Activated B cell treated with CpG ODN at 0.5 μM for 24 hours (primary cell): ENCODE measurements around the gene SHC1. TPM values are rescaled to one million over a fixed set of nuclear protein-coding genes. Genes with fewer than 3 reads are reported as not detected.
A peak's percentile ranks its signal among the peaks of the same experiment; 100 is the strongest.

Experiments
- ATAC-seq: fragments of 200-7000 bp; cut with Tn5 transposase; one replicate; pipeline ENCODE4 v1.10.0; 2021; ENCODE audit warnings: low read depth, mild to moderate bottlenecking, moderate library complexity
- CTCF ChIA-PET: fragments of 350-600 bp; sonication (Branson Sonifier 250); formaldehyde crosslinking; loops from one replicate; lab custom pipeline; 2021; ENCODE audit warnings: antibody characterized with exemption; lab: Charles Lee
- POLR2A ChIA-PET: fragments of 350-600 bp; sonication (Branson Sonifier 250); formaldehyde crosslinking; loops from one replicate; lab custom pipeline; 2021; ENCODE audit warnings: antibody characterized with exemption; lab: Charles Lee
- DNase-seq: peaks from one replicate; pipeline ENCODE4 v3.0.0; 2022
- H3K27ac Mint-ChIP-seq: one replicate; pipeline ENCODE4 v1.8.0; 2020; ENCODE audit warnings: mixed read lengths
- H3K27me3 Mint-ChIP-seq: one replicate; pipeline ENCODE4 v1.8.0; 2021; ENCODE audit warnings: mixed read lengths
- H3K36me3 Mint-ChIP-seq: one replicate; pipeline ENCODE4 v1.8.0; 2021; ENCODE audit warnings: low read depth, mixed read lengths
- H3K4me1 Mint-ChIP-seq: one replicate; pipeline ENCODE4 v1.8.0; 2021; ENCODE audit warnings: mixed read lengths
- H3K4me3 Mint-ChIP-seq: one replicate; pipeline ENCODE4 v1.8.0; 2020; ENCODE audit warnings: mild to moderate bottlenecking, mixed read lengths
- H3K9me3 Mint-ChIP-seq: one replicate; pipeline ENCODE4 v1.8.0; 2020; ENCODE audit warnings: mixed read lengths
- intact Hi-C: fragments of 100-400 bp; cut with micrococcal nuclease; formaldehyde crosslinking; loops from one replicate; pipeline ENCODE4 v1.15.1; 2024
- total RNA-seq: library from RNA; stranded (reverse); gene quantifications from 2 replicates; pipeline ENCODE4 v1.2.3, GENCODE V29; 2022
- TF ChIP-seq, protein P1 (sequence below): fragments of 200-600 bp; IDR thresholded peaks from one replicate; pipeline ENCODE4 v1.8.0; 2022; ENCODE audit warnings: antibody characterized with exemption, mild to moderate bottlenecking

Gene SHC1
- total RNA-seq, 1 donor from 2014 or later, result 60.9 TPM

DNA sequence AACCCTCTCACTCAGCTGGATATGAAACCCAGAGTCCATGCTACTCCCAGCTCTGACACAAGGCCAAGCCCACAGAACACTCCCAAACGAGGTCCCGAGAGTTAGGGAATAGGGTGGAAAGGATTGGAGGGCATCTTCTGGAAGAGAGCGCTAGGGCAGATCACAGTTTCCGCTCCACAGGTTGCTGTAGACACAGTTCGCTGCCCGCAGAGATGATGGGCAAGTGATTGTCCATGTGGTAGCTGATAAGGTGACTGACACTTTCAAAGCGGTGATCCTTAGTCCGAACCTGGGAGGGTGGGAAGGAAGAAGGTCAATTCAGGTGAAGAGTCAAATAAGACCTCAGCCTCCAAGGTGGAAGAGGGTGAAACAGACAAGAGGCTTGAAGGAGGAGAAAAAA lies 6.9 kb downstream of the SHC1 start:
- no peak overlapping the region for H3K4me3 Mint-ChIP-seq
- ATAC-seq (no peak), DNase-seq (no peak)
- peaks cover 35% of the 10 kb centered on the region for H3K4me1 Mint-ChIP-seq
- POLR2A ChIA-PET, result interaction anchor here (0.7 to 2.6 kb wide), 3 partner anchors 9 to 108 kb away, joined by 3 to 14 read pairs (median 4); partner anchors contain the start of gene CKS1B
- TF ChIP-seq, protein P1, sequence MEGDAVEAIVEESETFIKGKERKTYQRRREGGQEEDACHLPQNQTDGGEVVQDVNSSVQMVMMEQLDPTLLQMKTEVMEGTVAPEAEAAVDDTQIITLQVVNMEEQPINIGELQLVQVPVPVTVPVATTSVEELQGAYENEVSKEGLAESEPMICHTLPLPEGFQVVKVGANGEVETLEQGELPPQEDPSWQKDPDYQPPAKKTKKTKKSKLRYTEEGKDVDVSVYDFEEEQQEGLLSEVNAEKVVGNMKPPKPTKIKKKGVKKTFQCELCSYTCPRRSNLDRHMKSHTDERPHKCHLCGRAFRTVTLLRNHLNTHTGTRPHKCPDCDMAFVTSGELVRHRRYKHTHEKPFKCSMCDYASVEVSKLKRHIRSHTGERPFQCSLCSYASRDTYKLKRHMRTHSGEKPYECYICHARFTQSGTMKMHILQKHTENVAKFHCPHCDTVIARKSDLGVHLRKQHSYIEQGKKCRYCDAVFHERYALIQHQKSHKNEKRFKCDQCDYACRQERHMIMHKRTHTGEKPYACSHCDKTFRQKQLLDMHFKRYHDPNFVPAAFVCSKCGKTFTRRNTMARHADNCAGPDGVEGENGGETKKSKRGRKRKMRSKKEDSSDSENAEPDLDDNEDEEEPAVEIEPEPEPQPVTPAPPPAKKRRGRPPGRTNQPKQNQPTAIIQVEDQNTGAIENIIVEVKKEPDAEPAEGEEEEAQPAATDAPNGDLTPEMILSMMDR, result no peak
- no peaks in the 10 kb centered on the region for H3K27me3 Mint-ChIP-seq
- CTCF ChIA-PET, result interaction anchor here (3.2 kb wide), 2 partner anchors 8 to 54 kb away, joined by 11 to 26 read pairs; partner anchors contain the start of gene SHC1
- H3K27ac Mint-ChIP-seq, result no peak overlapping the region
- peaks cover 68% of the 10 kb centered on the region for H3K36me3 Mint-ChIP-seq
- intact Hi-C loops, result no loop called here
- no peaks in the 10 kb centered on the region for H3K9me3 Mint-ChIP-seq

DNA sequence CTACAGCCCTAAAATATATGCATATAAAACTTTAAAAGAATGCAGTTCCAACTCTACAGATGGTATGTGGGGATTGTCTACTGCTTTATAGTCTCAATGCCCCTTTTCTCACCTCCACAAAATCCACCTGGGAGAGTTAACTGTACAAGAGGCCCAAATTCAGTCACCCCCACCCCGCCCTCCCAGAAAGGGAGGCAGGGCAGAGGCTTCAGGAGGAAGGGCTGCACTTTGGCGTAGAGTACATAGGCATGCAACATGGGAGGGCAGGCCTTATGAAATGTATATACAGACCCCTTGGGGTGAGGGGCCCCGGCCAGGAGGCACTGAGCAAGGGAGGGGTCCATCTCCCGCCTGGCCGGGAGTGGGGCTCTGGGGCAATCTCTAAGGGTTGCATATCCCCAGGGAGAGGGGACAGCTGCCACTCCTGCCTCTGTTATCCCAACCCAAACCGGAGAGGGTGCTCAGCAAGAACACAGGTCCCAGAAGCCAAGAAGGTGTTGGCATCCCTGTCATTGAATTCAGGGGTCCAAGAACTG lies 7.7 kb downstream of the SHC1 start:
- DNase-seq (no peak), ATAC-seq (no peak)
- TF ChIP-seq, protein P1, result no peak
- H3K27me3 Mint-ChIP-seq, result no peaks in the 10 kb centered on the region
- H3K4me1 Mint-ChIP-seq, result peaks cover 39% of the 10 kb centered on the region
- H3K36me3 Mint-ChIP-seq, result peaks cover 65% of the 10 kb centered on the region
- POLR2A ChIA-PET, result interaction anchor here (0.6 to 0.7 kb wide), 2 partner anchors 27 to 33 kb away, joined by 3 to 5 read pairs; partner anchors contain the start of gene PMVK
- intact Hi-C loops, result loop anchor here (1.0 kb wide), 1 partner anchor 54 kb away; no protein-coding TSS in a partner anchor
- H3K9me3 Mint-ChIP-seq, result no peaks in the 10 kb centered on the region
- H3K4me3 Mint-ChIP-seq, result peak overlapping the region; percentile 84
- CTCF ChIA-PET, result interaction anchor here (1.6 to 3.2 kb wide), 5 partner anchors 9 to 99 kb away, joined by 3 to 26 read pairs (median 11); partner anchors contain the start of genes CKS1B and SHC1
- H3K27ac Mint-ChIP-seq, result peak overlapping the region; percentile 86

- Mint-ChIP-seq H3K9me3 (no peaks in the 10 kb centered on the region), H3K36me3 (peaks cover 59% of the 10 kb centered on the region), H3K27me3 (no peaks in the 10 kb centered on the region), H3K4me1 (peaks cover 41% of the 10 kb centered on the region), H3K27ac (peak overlapping the region; percentile 86), H3K4me3 (peak overlapping the region; percentile 84)
- peak; percentile 4 for ATAC-seq
- ChIA-PET POLR2A (interaction anchor here (0.6 to 3.0 kb wide), 9 partner anchors 10 to 100 kb away, joined by 3 to 53 read pairs (median 10); partner anchors contain the start of genes CKS1B, FLAD1, PMVK and SHC1), CTCF (interaction anchor here (1.1 to 3.2 kb wide), 11 partner anchors 9 to 99 kb away, joined by 3 to 26 read pairs (median 5); partner anchors contain the start of genes CKS1B, FLAD1, PMVK and SHC1)
- TF ChIP-seq, protein P1, result no peak
- no peak for DNase-seq
- intact Hi-C loops, result loop anchor here (1.0 kb wide), 1 partner anchor 55 kb away; no protein-coding TSS in a partner anchor
These were observed 8.3 kb downstream of the SHC1 start for GRCh38 chr1:154962156-154962749.

DNA sequence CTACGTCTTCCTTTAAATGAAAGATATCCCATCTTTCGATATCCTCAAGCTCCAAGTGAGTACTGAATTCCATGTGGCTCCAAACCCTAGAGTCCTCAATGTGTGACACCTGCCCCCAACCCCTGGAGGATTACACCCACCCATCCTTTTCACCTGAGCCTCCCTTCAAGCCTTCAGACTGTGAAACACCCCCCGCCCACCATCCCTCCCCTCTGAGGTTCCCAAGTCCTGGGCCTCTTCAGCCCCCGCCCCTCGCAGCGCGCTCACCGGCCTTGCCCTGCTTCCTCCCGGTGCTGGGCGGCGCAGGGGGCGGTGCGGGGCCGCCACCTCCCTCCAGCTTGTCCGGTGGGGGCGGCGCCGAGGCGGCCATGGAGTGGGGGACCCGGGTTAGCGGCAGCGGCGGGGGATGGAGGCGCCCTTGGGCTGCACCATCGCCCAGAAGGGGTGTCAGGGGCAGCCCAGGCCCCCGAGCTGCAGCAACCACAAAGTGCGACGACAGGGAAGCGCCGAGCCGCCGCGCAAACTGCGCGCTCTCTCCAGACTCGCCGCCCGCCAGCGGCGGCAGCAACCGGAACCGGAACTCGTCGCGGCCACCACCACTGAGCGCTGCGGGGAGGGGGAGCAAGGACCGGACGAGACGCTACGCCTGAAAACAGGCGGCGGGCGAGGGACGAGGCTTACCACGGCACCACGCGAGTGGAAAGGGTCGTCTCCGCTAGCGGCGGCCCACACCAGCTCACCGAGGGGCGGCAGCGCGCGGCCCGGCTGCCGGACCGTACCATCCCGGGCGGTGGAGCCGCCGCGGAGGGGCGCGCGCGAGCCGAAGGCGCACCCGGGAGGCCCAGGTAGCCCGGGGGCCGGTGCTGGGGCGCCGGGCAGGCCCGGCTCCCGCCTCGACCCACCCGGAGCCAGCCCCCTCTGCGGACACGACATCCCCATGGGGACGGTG lies 9.1 kb downstream of the SHC1 start, which contains the start of gene PYGO2:
Gene PYGO2, minus strand, starts transcription at position 576 of the 949 bp plus-strand sequence. Its CDS starts 206 bp downstream, at position 370.
- H3K27me3 Mint-ChIP-seq, result no peaks in the 10 kb centered on the region
- peak; percentile 85 for DNase-seq
- ChIA-PET CTCF (interaction anchor here (0.9 to 3.2 kb wide), 16 partner anchors 9 to 123 kb away, joined by 3 to 26 read pairs (median 4); partner anchors contain the start of genes ADAM15, CKS1B, FLAD1 and LENEP), POLR2A (interaction anchor here (0.5 to 3.0 kb wide), 14 partner anchors 9 to 602 kb away, joined by 3 to 53 read pairs (median 9); partner anchors contain the start of genes CKS1B, FLAD1, PMVK and SHC1)
- H3K9me3 Mint-ChIP-seq, result no peaks in the 10 kb centered on the region
- peak within 1 kb of the TSS; percentile 86 for H3K27ac Mint-ChIP-seq
- H3K4me3 Mint-ChIP-seq, result peak within 1 kb of the TSS; percentile 87
- H3K36me3 Mint-ChIP-seq, result peaks cover 52% of the 10 kb centered on the region
- TF ChIP-seq, protein P1, result no peak
- ATAC-seq, result peak; percentile 88
- intact Hi-C loops, result loop anchor here (1.0 to 2.0 kb wide), 6 partner anchors 13 to 100 kb away; partner anchors contain the start of genes ADAM15 and CKS1B
- H3K4me1 Mint-ChIP-seq, result peaks cover 47% of the 10 kb centered on the region
